WERI-Rb-1 (cell line): Measurements from ENCODE around the gene SGK1.
"Not testable (repeated sequence)": the region's sequence is repeated elsewhere in the genome, so short reads cannot be mapped to it uniquely, and the experiment has no call there.

Experiments
- DNase-seq: peaks from one replicate; pipeline ENCODE4 v3.0.0-alpha.2; 2020
- H3K27ac ChIP-seq: fragments of 250-450 bp; sonication (Bioruptor Pico); 2 replicates; pipeline ENCODE4 v1.5.1; 2020; ENCODE audit warnings: mild to moderate bottlenecking, moderate library complexity
- H3K27me3 ChIP-seq: fragments of 250-450 bp; sonication (Bioruptor Pico); 2 replicates; pipeline ENCODE4 v1.5.1; 2021; ENCODE audit warnings: mild to moderate bottlenecking, low read depth, moderate library complexity; ENCODE audit not compliant: insufficient read depth, severe bottlenecking
- H3K36me3 ChIP-seq: fragments of 250-450 bp; sonication (Bioruptor Pico); 2 replicates; pipeline ENCODE4 v1.5.1; 2020; ENCODE audit warnings: mild to moderate bottlenecking, moderate library complexity
- H3K4me3 ChIP-seq: 2 replicates; pipeline ENCODE4 v1.5.1; 2011; ENCODE audit warnings: low read depth, mild to moderate bottlenecking, control low read depth, low read length
- H3K9me3 ChIP-seq: fragments of 250-450 bp; sonication (Bioruptor Pico); 2 replicates; pipeline ENCODE4 v1.5.1; 2021; ENCODE audit warnings: mild to moderate bottlenecking, moderate library complexity; ENCODE audit not compliant: severe bottlenecking
- CTCF ChIP-seq: IDR thresholded peaks from 2 replicates; pipeline ENCODE4 v1.5.1; 2011; ENCODE audit warnings: low read depth, mild to moderate bottlenecking, control low read depth, inconsistent platforms, low read length

The SGK1 gene

GRCh38 chr6:134307075-134307474 lies 10.8 kb downstream of the SGK1 start:
- Histone ChIP-seq H3K27ac (no peak overlapping the region), H3K36me3 (no peaks in the 10 kb centered on the region), H3K9me3 (no peaks in the 10 kb centered on the region), H3K4me3 (no peak overlapping the region), H3K27me3 (no peaks in the 10 kb centered on the region)
- no peak for DNase-seq
- TF ChIP-seq CTCF, result no peak

GRCh38 chr6:134304381-134304780 lies 13.5 kb downstream of the SGK1 start:
- H3K9me3 ChIP-seq, H3K27ac ChIP-seq, H3K27me3 ChIP-seq, DNase-seq, H3K4me3 ChIP-seq, H3K36me3 ChIP-seq: not testable (repeated sequence)

DNA sequence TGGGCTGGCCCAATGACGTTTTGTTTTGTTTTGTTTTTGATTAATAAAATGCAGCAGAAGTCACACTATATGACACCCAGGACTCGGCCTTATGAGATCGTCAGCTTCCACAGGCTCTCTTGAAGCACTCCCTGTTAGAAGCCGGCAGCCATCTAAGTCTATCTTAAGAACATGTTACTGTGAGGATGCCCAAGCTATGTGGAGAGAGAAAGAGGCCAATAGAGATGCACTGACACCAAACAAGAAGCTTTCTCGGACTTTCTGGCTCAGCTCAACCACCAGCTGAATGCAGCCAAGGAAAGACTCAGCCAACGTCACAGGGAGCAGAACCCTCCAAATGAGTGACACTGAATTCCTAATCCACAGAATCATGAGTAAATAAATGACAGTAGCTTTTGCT lies 14.0 kb downstream of the SGK1 start:
- TF ChIP-seq CTCF, result no peak

DNA sequence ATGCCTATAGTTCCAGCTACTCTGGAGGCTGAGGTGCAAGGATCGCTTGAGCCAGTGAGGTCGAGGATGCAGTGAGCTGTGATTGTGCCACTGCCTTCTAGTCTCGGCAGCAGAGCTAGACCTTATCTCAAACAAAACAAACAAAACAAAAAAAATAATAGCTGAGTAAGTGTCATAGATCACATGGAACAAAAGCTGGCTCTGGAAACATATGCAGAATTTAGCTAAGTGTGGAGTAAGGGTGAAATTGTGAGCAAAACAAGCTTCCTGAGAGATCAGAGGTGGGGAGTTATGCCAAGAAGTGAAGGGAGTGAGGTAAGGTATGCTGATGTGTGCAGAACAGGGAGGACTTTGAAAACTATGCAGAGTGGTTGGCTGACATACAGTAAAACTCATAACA lies 18.7 kb downstream of the SGK1 start:
- DNase-seq, result no peak
- H3K27ac ChIP-seq, result no peak overlapping the region

More for the DNA sequence above, 14.0 kb downstream of the SGK1 start:
- H3K9me3 ChIP-seq, result no peaks in the 10 kb centered on the region
- no peak overlapping the region for H3K27ac ChIP-seq
- no peaks in the 10 kb centered on the region for H3K27me3 ChIP-seq
- H3K36me3 ChIP-seq, result no peaks in the 10 kb centered on the region
- H3K4me3 ChIP-seq, result no peak overlapping the region
- no peak for DNase-seq

GRCh38 chr6:134296762-134297161 lies 21.1 kb downstream of the SGK1 start:
- H3K9me3 ChIP-seq, result no peaks in the 10 kb centered on the region
- DNase-seq, result no peak
- TF ChIP-seq CTCF, result no peak
- no peaks in the 10 kb centered on the region for H3K27me3 ChIP-seq
- no peaks in the 10 kb centered on the region for H3K36me3 ChIP-seq
- H3K4me3 ChIP-seq, result no peak overlapping the region
- H3K27ac ChIP-seq, result no peak overlapping the region

More for the DNA sequence above, 18.7 kb downstream of the SGK1 start:
- Histone ChIP-seq H3K9me3 (no peaks in the 10 kb centered on the region), H3K27me3 (no peaks in the 10 kb centered on the region), H3K36me3 (no peaks in the 10 kb centered on the region), H3K4me3 (no peak overlapping the region)
- no peak for TF ChIP-seq CTCF

DNA sequence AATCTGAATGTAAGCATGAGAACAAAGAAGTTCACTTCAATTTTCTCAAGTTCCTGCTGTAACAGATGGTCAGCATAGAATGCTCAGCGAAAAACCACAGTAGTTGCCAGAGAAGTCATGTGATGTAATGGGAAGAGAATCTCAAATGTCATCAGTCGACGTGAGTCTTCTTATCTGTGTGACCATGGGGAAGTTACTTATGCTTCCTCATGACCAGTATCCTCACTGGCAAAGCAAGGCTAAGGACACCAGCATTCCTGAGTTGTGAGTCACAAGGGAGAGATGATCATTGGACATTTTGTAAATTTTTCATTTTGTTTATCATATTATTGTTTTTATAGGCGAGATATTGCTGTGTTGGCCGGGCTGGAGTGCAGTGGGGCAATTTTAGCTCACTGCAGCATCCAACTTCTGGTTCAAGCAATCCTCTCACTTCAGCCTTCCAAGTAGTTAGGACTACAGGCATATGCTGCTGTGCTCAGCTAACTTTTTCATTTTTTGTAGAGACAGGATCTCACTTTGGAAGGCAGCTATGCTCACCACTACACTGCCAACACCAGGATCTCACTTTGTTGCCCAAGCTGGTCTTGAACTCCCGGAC lies 21.9 kb downstream of the SGK1 start:
- TF ChIP-seq CTCF, result no peak
- no peaks in the 10 kb centered on the region for H3K9me3 ChIP-seq
- H3K27ac ChIP-seq, result no peak overlapping the region
- no peaks in the 10 kb centered on the region for H3K36me3 ChIP-seq
- H3K4me3 ChIP-seq, result no peak overlapping the region
- no peaks in the 10 kb centered on the region for H3K27me3 ChIP-seq
- DNase-seq, result no peak
